SJCRH30 (cell line): Measurements from ENCODE around the gene GSTM2. TPM values are rescaled to one million over a fixed set of nuclear protein-coding genes. Genes with fewer than 3 reads are reported as not detected.

ENCODE experiments used
- DNase-seq, 2 experiments: peaks; one replicate each; pipeline ENCODE4 v3.0.0-alpha.2; 2015 to 2020
- H3K27ac ChIP-seq: fragments of 250-450 bp; sonication (Bioruptor Pico); 2 replicates; pipeline ENCODE4 v1.5.1; 2020; ENCODE audit warnings: mild to moderate bottlenecking, moderate library complexity
- H3K27me3 ChIP-seq: fragments of 250-450 bp; sonication (Bioruptor Pico); 2 replicates; pipeline ENCODE4 v1.5.1; 2020; ENCODE audit warnings: mild to moderate bottlenecking, moderate library complexity
- H3K36me3 ChIP-seq: fragments of 250-450 bp; sonication (Bioruptor Pico); 2 replicates; pipeline ENCODE4 v1.5.1; 2020; ENCODE audit warnings: mild to moderate bottlenecking, moderate library complexity
- H3K4me1 ChIP-seq: fragments of 250-450 bp; sonication (Bioruptor Pico); 2 replicates; pipeline ENCODE4 v1.5.1; 2020; ENCODE audit warnings: mild to moderate bottlenecking, moderate library complexity
- H3K4me3 ChIP-seq: fragments of 250-450 bp; sonication (Bioruptor Pico); 2 replicates; pipeline ENCODE4 v1.5.1; 2020; ENCODE audit warnings: mild to moderate bottlenecking, moderate library complexity
- H3K9me3 ChIP-seq: fragments of 250-450 bp; sonication (Bioruptor Pico); replicated peaks from 2 replicates; pipeline ENCODE4 v1.5.1; 2020; ENCODE audit warnings: mild to moderate bottlenecking, moderate library complexity
- total RNA-seq: library from RNA; depleted of rRNA; stranded (reverse); fragments of >200 nt; shearing (Covaris generic); gene quantifications from 2 replicates; pipeline ENCODE4 v1.2.3, GENCODE V29; 2014; rRNA removed

GSTM2 gene
- 3.4 and 5.9 TPM in 2 replicates for total RNA-seq

DNA sequence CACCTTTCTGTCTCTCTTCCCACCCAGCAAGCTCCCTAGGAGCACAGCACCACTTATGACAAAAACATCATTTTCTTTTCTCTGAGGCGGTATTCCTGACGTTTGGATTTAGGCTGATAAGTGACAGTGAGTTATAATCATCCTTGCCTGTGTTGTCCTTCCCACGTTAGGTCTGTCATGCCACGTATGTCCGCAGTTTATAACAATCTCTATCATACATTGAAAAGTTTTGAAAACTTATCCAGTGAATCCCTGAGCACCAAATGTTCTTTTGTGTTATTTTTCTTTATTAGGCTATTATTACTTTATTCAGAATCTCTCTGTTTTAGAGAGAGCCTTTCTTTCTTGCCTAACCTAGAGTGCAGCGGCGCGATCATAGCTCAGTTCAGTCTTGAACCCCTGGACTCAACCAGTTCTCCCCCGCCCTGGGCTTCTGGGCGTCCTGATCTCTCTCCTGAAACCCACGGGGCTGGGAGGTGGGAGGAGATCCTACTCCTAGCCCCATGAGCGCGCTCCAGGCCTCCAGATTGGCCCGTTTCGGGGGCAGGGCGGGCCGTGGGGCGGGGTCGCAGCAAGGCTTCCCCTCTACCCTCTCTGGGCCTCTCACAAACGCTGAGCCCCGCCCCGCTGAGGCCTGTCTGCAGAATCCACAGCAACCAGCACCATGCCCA is at the start of gene GSTM2:
GSTM2 (plus strand) TSS at position 606 of the 671 bp plus-strand sequence; CDS start at position 665, 59 bp downstream.
- Histone ChIP-seq H3K36me3 (no peaks in the 10 kb centered on the region), H3K4me3 (peak within 1 kb of the TSS; percentile 48), H3K27me3 (no peaks in the 10 kb centered on the region), H3K4me1 (peaks cover 5% of the 10 kb centered on the region; the same call in 1 of the 2 replicates), H3K27ac (no peak within 1 kb of the TSS), H3K9me3 (no peaks in the 10 kb centered on the region)
- DNase-seq, result peak; percentile 90

DNA sequence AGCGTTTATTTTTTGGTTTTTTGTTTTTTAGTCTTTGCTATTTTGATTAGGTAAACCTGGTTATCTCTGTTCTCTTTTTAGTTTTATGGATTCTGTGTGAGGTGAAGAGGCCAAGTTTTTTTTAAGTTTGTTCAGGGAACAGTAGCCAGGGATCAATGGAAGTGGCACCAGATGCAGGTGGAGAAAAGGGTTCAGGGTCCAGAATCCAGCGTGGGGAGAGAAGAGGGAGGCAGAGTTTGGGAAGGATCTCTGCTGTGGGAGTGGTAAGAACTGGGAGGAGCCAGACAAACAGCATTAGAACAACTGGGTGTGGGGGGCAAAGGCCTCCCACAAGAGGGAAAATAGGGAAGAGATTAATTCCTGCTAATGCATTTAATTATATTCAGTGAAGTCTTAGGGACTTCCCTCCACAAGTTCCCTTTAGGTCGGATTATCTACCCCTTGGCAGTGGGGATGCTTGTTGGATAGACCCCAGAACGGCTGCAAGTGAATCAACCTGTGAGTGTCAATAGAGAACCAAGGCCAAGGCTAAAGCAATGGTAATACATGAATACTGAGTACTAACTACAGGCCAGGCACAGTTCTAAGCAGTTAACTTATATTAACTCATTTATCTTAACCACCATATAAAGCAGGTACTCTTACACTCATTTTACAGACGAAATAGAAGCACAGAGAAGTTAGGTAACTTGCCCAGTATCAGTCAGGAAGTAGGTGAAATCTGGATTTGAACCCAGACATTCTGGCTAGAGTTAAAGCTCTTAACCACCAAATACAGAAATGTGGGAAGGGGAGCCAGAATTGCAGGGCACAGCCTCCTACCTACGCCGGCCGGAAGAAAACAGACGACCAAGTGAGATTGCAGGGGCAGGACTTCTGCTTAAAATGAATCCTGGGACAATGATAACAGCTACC is 48.9 kb upstream of the GSTM2 start:
- no peak for DNase-seq
- Histone ChIP-seq H3K27ac (peak overlapping the region; percentile 52), H3K4me3 (peak overlapping the region; percentile 73), H3K4me1 (peaks cover 6% of the 10 kb centered on the region), H3K9me3 (no peaks in the 10 kb centered on the region), H3K36me3 (no peaks in the 10 kb centered on the region), H3K27me3 (no peaks in the 10 kb centered on the region)

DNA sequence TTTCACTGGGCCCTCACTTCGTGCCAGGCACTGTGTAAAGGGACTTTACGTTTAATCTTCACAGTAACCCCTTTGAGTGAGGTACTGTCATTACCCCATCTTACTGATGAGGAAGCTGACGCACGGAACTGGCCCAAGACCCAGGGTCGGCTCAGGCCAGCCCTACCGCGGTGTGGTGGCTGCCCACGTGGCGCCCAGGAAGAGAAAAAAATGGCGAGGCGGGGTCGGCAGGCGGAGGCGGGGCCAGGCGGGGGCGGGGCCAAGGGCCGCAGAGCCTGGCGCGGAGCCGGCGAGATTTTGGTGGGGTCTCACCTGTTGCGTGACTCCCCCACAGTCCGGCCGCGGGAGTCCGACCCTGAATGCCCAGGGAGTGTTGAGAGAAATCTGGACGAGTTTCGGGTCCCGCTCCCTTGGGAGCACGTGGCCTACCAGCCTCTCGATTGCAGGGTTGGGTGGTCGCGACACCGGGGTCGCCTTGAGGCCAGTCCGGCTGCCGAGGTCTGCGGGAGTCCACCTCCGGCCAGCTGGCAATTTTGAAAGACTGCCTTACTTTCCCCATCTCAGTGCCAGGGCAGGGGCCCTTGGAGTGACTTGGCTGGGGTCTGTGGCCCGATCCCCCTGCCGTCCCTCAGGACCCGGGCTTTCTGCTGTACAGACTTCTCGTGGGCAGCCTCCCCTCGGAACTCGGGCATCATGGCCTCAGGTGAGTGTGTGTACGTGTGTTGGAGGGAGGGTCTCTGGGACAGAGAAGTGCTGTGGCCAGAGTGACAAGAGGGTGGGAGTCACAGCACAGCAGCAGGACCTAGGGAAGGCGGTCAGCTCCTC is 48.1 kb upstream of the GSTM2 start, which contains the start of the genes AMPD2 and GNAT2:
AMPD2 (plus strand) TSS at position 262 of the 825 bp plus-strand sequence. CDS start 1,339 bp downstream, outside the sequence.
GNAT2 (minus strand) TSS at position 41 of the 825 bp plus-strand sequence. CDS start 6,746 bp downstream, outside the sequence.
- Histone ChIP-seq H3K27me3 (no peaks in the 10 kb centered on the region), H3K36me3 (no peaks in the 10 kb centered on the region), H3K9me3 (no peaks in the 10 kb centered on the region), H3K4me3 (peak within 1 kb of the TSS; percentile 73), H3K4me1 (peaks cover 14% of the 10 kb centered on the region), H3K27ac (peak within 1 kb of the TSS; percentile 52)
- peak; percentile 69 to 73 for DNase-seq

DNA sequence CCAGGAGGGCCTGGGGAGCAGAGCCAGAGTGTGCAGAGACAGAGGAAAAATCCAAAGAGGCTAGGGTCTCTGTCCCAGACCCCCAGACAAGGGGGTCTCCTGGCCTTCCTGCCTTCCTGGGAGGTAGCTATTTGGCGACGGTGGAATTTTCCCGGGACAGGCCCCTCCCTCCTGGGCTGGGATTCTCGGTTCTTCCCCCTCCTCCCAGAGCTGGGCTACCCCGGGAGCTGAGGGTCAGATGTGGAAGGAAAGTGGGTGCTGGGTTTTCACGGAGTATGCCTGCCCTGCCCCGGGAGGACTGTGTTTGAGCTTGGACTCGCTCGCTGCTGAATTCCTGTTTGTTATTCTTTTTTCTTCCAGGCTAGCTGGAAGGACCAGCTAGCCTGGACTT is 47.5 kb upstream of the GSTM2 start:
- peak overlapping the region; percentile 52 for H3K27ac ChIP-seq
- DNase-seq, result peak; percentile 45 to 58
- peaks cover 20% of the 10 kb centered on the region for H3K4me1 ChIP-seq
- H3K9me3 ChIP-seq, result no peaks in the 10 kb centered on the region
- H3K4me3 ChIP-seq, result peak overlapping the region; percentile 73
- H3K36me3 ChIP-seq, result no peaks in the 10 kb centered on the region
- no peaks in the 10 kb centered on the region for H3K27me3 ChIP-seq

DNA sequence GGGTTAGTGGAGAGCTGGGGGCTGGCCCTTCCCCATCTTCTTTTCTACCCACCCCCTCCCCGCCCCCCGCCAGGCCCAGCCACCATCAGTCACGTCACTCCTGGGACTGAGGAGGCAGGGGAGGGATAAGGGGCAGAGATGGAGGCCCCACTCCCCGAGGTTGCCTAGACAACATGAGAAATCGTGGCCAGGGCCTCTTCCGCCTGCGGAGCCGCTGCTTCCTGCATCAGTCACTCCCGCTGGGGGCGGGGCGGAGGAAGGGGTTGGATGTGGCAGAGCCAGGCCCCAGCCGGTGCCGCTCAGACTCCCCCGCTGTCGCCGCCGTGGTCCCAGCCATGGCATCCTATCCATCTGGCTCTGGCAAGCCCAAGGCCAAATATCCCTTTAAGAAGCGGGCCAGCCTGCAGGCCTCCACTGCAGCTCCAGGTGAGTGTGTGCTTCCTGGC is 47.0 kb upstream of the GSTM2 start:
- Histone ChIP-seq H3K4me3 (peak overlapping the region; percentile 73), H3K27me3 (no peaks in the 10 kb centered on the region), H3K27ac (peak overlapping the region; percentile 52; the same call in 1 of the 2 replicates), H3K4me1 (peaks cover 25% of the 10 kb centered on the region), H3K36me3 (no peaks in the 10 kb centered on the region), H3K9me3 (no peaks in the 10 kb centered on the region)
- DNase-seq, result peak; percentile 92 to 94

DNA sequence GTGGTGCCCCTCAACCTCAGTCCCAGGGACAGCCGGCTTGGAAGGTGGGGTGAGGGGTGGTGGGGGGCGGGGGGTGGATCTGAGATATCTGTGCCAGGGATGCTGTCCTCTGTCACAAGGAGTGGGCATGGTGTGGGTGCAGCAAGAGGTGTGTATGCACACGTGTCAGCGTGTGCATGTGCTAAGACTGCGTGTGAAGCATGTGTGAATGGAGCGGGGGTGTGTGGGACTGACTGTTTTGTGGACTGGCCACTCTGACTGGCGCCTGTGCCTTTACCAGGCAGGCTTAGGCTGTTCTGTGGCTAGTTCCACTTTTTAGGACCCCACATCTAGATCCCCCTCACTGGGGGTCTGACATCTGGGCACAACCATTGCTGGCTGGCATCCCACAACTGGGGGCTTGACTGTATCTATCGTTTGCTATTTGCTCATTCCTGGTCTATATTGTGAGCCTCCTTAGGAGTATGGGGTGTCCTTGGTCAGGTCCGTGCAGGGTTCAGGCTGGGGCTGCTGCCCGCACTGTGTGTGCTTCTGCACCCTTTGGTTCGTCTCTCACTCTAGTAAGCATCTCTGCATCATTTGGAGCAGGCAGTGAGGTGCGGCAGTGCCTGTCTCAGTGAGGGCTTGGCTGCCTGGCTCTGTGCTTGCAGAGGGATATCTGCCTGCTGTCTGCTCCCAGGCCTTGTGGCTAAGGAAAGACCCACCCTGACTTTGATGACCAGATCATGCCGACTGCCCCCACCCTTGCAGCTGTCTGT is 46.3 kb upstream of the GSTM2 start:
- H3K4me1 ChIP-seq, result peaks cover 28% of the 10 kb centered on the region
- H3K36me3 ChIP-seq, result no peaks in the 10 kb centered on the region
- H3K9me3 ChIP-seq, result no peaks in the 10 kb centered on the region
- DNase-seq, result no peak
- no peak overlapping the region for H3K27ac ChIP-seq
- peak overlapping the region; percentile 73 for H3K4me3 ChIP-seq
- H3K27me3 ChIP-seq, result no peaks in the 10 kb centered on the region

DNA sequence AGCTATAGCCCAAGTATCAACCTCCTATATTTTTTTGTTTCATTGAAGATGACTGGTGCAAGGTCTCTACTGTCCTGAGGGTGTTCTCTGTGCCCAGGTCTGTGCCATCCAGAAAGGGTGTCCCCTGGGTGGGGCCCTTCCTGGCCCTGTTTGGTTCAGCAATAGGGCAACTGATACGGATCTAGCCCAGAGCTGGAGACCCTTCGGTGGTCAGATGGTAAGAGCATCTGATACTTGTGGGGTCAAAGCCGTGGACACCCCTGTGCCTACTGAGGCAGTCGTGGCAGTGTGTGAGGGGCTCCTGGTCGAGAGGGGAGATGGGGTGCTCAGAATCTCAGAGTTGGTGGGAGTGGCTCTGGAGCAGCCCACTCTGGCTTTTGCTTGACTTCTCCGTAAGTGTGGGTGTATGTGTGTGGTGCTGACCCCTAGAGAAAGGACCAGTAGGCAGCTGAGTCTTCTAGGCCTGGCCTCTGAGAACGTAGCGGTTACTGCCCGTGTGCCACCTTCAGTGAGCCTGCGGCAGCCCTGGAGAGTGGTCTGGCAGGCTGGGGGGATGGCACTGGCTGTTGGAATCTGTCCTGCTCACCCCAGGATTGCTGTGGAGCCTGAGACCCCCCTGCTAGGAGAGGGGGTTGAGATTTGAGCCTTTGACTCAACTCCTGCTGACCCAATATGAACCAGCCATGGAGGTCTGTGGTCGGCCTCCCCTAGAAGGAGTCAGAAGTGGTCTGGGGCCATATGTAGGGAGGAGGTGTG is 45.5 kb upstream of the GSTM2 start:
- Histone ChIP-seq H3K4me3 (no peak overlapping the region), H3K27me3 (no peaks in the 10 kb centered on the region), H3K9me3 (no peaks in the 10 kb centered on the region), H3K4me1 (peaks cover 28% of the 10 kb centered on the region), H3K36me3 (no peaks in the 10 kb centered on the region), H3K27ac (no peak overlapping the region)
- DNase-seq, result no peak

DNA sequence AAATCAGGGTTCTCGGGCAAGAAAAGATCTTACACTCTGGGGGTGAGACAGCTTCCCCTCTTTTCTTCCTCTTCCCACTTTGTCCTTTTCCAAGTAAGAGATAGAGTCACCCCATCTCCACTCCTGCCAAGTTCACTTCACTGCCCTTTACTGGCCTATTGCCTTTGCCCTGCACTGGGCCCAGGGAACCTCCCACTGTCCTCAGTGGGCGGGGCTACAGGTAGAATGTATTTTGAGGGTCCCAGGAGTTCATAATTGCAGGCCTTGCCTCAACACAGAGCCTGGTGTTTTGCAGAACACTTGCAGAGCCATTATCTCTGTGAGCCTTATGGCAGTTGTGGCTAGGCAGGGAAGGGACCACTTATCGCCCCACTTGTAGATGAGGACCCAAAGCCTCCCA is 45.0 kb upstream of the GSTM2 start:
- no peaks in the 10 kb centered on the region for H3K9me3 ChIP-seq
- H3K4me3 ChIP-seq, result no peak overlapping the region
- no peak overlapping the region for H3K27ac ChIP-seq
- DNase-seq, result no peak
- H3K4me1 ChIP-seq, result peaks cover 25% of the 10 kb centered on the region
- H3K27me3 ChIP-seq, result no peaks in the 10 kb centered on the region
- H3K36me3 ChIP-seq, result no peaks in the 10 kb centered on the region; the same call in 1 of the 2 replicates

DNA sequence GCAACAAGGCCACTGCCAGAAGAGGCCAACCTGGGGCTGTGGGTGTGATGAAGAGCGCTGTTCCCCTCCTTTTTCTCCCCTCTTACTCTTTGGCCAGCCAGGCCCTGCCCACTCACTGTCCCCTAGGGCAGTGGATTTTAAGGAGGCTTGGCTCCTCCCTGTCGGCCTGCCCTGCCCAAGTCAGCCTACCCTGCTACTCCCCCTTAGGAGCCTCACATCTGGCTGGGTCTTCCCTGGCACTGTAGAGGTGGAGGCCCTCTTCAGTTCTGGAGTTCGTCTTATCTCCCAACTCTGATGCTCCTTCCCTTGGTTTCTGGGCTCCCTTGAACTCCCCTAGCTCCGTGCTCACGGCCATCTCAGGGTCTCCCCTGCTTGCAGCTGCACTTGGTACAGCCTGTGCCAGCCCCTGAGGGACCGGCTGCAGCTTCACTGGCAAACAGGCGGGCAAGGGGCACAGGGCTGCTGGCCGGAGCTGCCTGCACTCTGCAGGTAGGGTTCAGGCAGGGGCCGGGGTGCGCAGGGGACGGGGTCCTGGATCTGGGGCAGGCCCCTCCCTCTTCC is 44.2 kb upstream of the GSTM2 start:
- Histone ChIP-seq H3K27ac (no peak overlapping the region; the same call in 1 of the 2 replicates), H3K27me3 (no peaks in the 10 kb centered on the region), H3K4me3 (no peak overlapping the region), H3K36me3 (peaks cover 4% of the 10 kb centered on the region; the same call in 1 of the 2 replicates), H3K9me3 (no peaks in the 10 kb centered on the region), H3K4me1 (peaks cover 25% of the 10 kb centered on the region)
- DNase-seq, result no peak

DNA sequence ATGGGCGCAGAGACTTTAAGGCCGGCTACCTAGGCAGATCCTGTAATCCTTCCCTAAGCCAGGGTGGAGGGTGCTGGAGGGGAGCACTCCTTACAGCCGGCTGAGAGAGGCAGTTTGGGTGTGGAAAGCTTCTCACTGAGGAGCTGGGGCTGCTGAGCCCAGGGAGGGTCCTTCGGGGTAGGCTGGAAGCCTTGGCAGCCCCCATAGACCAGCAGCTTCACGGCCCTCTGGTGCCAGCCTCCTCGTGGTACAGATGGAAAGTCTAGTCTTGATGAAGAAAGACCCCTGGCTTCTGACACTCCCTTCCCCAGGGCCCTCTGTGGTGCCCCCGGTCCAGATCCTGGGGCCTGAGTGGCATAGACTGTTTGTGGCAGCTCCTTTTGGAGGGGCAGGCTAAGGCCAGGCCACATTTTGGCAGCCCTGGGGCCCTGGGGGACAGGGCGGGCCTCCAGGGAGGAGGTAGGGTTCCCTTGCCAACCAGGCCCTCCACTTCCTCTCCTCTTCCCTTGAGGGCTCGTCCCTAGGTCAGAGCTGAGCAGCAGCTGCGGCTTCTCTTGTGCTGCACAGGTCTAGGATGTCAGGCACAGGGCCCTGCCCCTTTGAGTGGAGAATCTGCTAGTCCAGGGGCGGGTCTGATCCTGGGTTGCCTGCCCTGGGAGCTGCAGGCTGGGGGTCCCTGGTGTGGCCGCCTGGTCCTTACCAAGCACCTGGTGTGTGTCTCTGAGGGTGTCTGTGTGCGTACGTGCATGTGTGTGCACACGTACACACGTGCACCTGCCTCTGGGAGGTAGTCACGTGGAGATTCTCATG is 43.5 kb upstream of the GSTM2 start:
- no peaks in the 10 kb centered on the region for H3K9me3 ChIP-seq
- H3K27ac ChIP-seq, result peak overlapping the region; percentile 26; the same call in 1 of the 2 replicates
- no peak overlapping the region for H3K4me3 ChIP-seq
- peak; percentile 79 to 81 for DNase-seq
- H3K27me3 ChIP-seq, result no peaks in the 10 kb centered on the region
- H3K4me1 ChIP-seq, result peaks cover 25% of the 10 kb centered on the region
- H3K36me3 ChIP-seq, result peaks cover 4% of the 10 kb centered on the region; the same call in 1 of the 2 replicates

DNA sequence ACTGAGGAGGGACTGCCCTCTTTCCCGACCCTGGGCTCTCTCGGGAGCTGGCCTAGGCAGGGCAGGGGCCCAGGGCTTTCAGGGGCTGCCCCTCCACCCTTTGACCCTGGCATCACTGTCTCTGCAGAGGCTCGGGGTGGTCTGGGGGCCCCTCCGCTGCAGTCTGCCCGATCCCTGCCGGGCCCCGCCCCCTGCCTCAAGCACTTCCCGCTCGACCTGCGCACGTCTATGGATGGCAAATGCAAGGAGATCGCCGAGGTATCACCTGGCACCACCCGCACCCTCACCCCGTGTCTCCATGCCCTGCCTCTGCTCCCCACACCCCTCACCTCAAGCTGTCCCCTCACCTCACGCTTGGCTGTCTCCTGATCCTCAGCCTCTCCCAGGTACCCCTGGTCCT is 42.7 kb upstream of the GSTM2 start:
- Histone ChIP-seq H3K27me3 (no peaks in the 10 kb centered on the region), H3K4me1 (peaks cover 25% of the 10 kb centered on the region), H3K9me3 (no peaks in the 10 kb centered on the region), H3K27ac (peak overlapping the region; percentile 26), H3K36me3 (peaks cover 4% of the 10 kb centered on the region; the same call in 1 of the 2 replicates), H3K4me3 (peak overlapping the region; percentile 28)
- DNase-seq, result no peak
